Left ventricle myocardium inferior (tissue), 1 donor: ENCODE results near the gene EPHA6. TPM values are rescaled to one million over a fixed set of nuclear protein-coding genes. Genes with fewer than 3 reads are reported as not detected.

Experiments used
- DNase-seq: peaks from one replicate; pipeline ENCODE4 v3.0.0-alpha.2; 2020
- H3K27ac ChIP-seq: fragments of 200-600 bp; replicated peaks from 2 replicates; pipeline ENCODE4 v1.8.0; 2021
- H3K27me3 ChIP-seq: fragments of 200-600 bp; 2 replicates; pipeline ENCODE4 v1.8.0; 2021; ENCODE audit warnings: low read depth
- H3K36me3 ChIP-seq: fragments of 200-600 bp; 2 replicates; pipeline ENCODE4 v1.8.0; 2021
- H3K4me1 ChIP-seq: fragments of 200-600 bp; 2 replicates; pipeline ENCODE4 v1.8.0; 2021
- H3K4me3 ChIP-seq: fragments of 200-600 bp; 2 replicates; pipeline ENCODE4 v1.8.0; 2021; ENCODE audit warnings: mild to moderate bottlenecking, moderate library complexity
- H3K9me3 ChIP-seq: fragments of 200-600 bp; replicated peaks from 2 replicates; pipeline ENCODE4 v1.8.0; 2021
- CTCF ChIP-seq: fragments of 200-600 bp; IDR thresholded peaks from 2 replicates; pipeline ENCODE4 v1.8.0; 2021; ENCODE audit warnings: antibody characterized with exemption, mild to moderate bottlenecking, borderline replicate concordance
- intact Hi-C: fragments of 100-400 bp; cut with micrococcal nuclease; formaldehyde crosslinking; loops from one replicate; pipeline ENCODE4 v1.11.0; 2022
- total RNA-seq: library from RNA; stranded (reverse); fragmentation: NEBNext Ultra II Directional; extraction: Animal tissue kit (Norgen Biotek cat#: 25700); gene quantifications from one replicate; pipeline ENCODE4 v1.2.1, GENCODE V29; 2021
- donor health status: DM: no; HTN: yes; CAD: no; lungs with severe emphysema.

Gene EPHA6
- total RNA-seq, 1 donor from 2014 or later: 0.19 TPM

GRCh38 chr3:97177242-97177641 is 362.8 kb downstream of the EPHA6 start:
- TF ChIP-seq CTCF: no peak
- no peak overlapping the region for H3K27ac ChIP-seq
- no peaks in the 10 kb centered on the region for H3K36me3 ChIP-seq
- no peak overlapping the region for H3K4me3 ChIP-seq
- no peaks in the 10 kb centered on the region for H3K27me3 ChIP-seq
- no peaks in the 10 kb centered on the region for H3K4me1 ChIP-seq
- no peak for DNase-seq
- intact Hi-C loops: no loop called here
- H3K9me3 ChIP-seq: peaks cover 75% of the 10 kb centered on the region

GRCh38 chr3:97181704-97182103 is 367.3 kb downstream of the EPHA6 start:
- DNase-seq: no peak
- no peaks in the 10 kb centered on the region for H3K4me1 ChIP-seq
- no peak overlapping the region for H3K4me3 ChIP-seq
- H3K9me3 ChIP-seq: peaks cover 46% of the 10 kb centered on the region
- TF ChIP-seq CTCF: no peak
- no peaks in the 10 kb centered on the region for H3K27me3 ChIP-seq
- H3K27ac ChIP-seq: no peak overlapping the region
- intact Hi-C loops: no loop called here
- no peaks in the 10 kb centered on the region for H3K36me3 ChIP-seq

GRCh38 chr3:97187771-97188170 is 373.4 kb downstream of the EPHA6 start:
- DNase-seq: no peak
- H3K9me3 ChIP-seq: peaks cover 12% of the 10 kb centered on the region
- no peaks in the 10 kb centered on the region for H3K36me3 ChIP-seq
- no peak overlapping the region for H3K4me3 ChIP-seq
- no peaks in the 10 kb centered on the region for H3K27me3 ChIP-seq
- TF ChIP-seq CTCF: no peak
- no peaks in the 10 kb centered on the region for H3K4me1 ChIP-seq
- intact Hi-C loops: no loop called here
- H3K27ac ChIP-seq: no peak overlapping the region

- Histone ChIP-seq H3K27me3 (no peaks in the 10 kb centered on the region), H3K27ac (no peak overlapping the region), H3K4me1 (no peaks in the 10 kb centered on the region), H3K9me3 (peaks cover 12% of the 10 kb centered on the region), H3K36me3 (no peaks in the 10 kb centered on the region), H3K4me3 (no peak overlapping the region)
- intact Hi-C loops: no loop called here
- DNase-seq: no peak
- TF ChIP-seq CTCF: no peak
These were observed 375.4 kb downstream of the EPHA6 start for GRCh38 chr3:97189835-97190234.

- no peak for TF ChIP-seq CTCF
- no peaks in the 10 kb centered on the region for H3K4me1 ChIP-seq
- intact Hi-C loops: no loop called here
- no peaks in the 10 kb centered on the region for H3K36me3 ChIP-seq
- H3K4me3 ChIP-seq: no peak overlapping the region
- H3K27ac ChIP-seq: no peak overlapping the region
- DNase-seq: no peak
- no peaks in the 10 kb centered on the region for H3K27me3 ChIP-seq
- H3K9me3 ChIP-seq: peaks cover 4% of the 10 kb centered on the region
These were observed 382.7 kb downstream of the EPHA6 start for GRCh38 chr3:97197083-97197482.

GRCh38 chr3:97197830-97198229 is 383.4 kb downstream of the EPHA6 start:
- no peaks in the 10 kb centered on the region for H3K36me3 ChIP-seq

More at GRCh38 chr3:97197830-97198229, 383.4 kb downstream of the EPHA6 start:
- H3K9me3 ChIP-seq: no peaks in the 10 kb centered on the region
- intact Hi-C loops: no loop called here
- no peaks in the 10 kb centered on the region for H3K4me1 ChIP-seq
- H3K4me3 ChIP-seq: no peak overlapping the region
- TF ChIP-seq CTCF: no peak
- no peaks in the 10 kb centered on the region for H3K27me3 ChIP-seq
- DNase-seq: no peak
- H3K27ac ChIP-seq: no peak overlapping the region
